ENCODE results near the gene DNAJC8. TPM values are rescaled to one million over a fixed set of nuclear protein-coding genes. Genes with fewer than 3 reads are reported as not detected.
A peak's percentile ranks its signal among the peaks of the same experiment; 100 is the strongest.

DNAJC8 gene
- total and polyA plus RNA-seq, 2 of the 4 experiments (the other 2 are of a cell fraction), result 53.6 to 81.0 TPM

DNA sequence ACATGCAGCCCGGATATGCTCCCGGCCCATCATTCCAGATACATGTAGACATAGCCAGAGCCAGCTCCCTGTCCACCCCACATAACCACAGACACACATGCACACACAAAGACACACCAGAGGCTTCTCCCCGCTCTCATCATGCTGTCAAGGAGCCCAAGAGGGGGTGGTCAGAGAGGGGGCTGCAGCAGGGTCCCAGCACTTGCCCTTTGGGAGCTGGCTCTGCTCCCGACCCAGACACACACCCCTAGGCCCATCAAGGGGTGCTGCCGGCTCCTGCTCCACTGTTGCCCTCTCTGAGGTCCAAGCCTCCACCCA, 58.9 kb downstream of the DNAJC8 start:
- peak overlapping the region; percentile 70 for H2AK9ac ChIP-seq (replicated peaks; ENCODE audit: low read depth, low read length, poor library complexity)
- peak; percentile 67 for DNase-seq
- no peak overlapping the region for H3K56ac ChIP-seq (ENCODE audit: extremely low read depth, insufficient read depth, low read length)
- peak overlapping the region; percentile 45; the same call in 1 of the 2 replicates for H2BK120ac ChIP-seq (ENCODE audit: low read depth, low read length)
- H3K4me2 ChIP-seq (ENCODE audit: low read depth, low read length), result no peak overlapping the region
- no peak overlapping the region; the same call in 2 of the 3 replicates for H2BK15ac ChIP-seq (ENCODE audit: low read depth, low read length)
- ChIA-PET POLR2A (ENCODE audit: unreplicated experiment) (no interaction called here), CTCF (interaction anchor here (0.7 kb wide), 1 partner anchor 492 kb away, joined by 3 read pairs; no protein-coding TSS in a partner anchor)
- no peak overlapping the region for H3K23ac ChIP-seq (ENCODE audit: low read depth, low read length)
- no peaks in the 10 kb centered on the region for H3K27me3 ChIP-seq (ENCODE audit: control insufficient read depth, insufficient read depth, low read length)
- no peaks in the 10 kb centered on the region for H3K9me3 ChIP-seq (ENCODE audit: control insufficient read depth, insufficient read depth, low read length)
- H3K9ac ChIP-seq (ENCODE audit: low read depth, low read length), result no peak overlapping the region; the same call in 1 of the 2 replicates
- ATAC-seq (ENCODE audit: low read depth), result no peak; the same call in 1 of the 2 replicates
- H3K27ac ChIP-seq (ENCODE audit: insufficient read depth, low read length), result peak overlapping the region; percentile 2; the same call in 1 of the 2 replicates
- BruUV-seq (replicated peaks), result no TSS peak
- TF ChIP-seq, protein P1, sequence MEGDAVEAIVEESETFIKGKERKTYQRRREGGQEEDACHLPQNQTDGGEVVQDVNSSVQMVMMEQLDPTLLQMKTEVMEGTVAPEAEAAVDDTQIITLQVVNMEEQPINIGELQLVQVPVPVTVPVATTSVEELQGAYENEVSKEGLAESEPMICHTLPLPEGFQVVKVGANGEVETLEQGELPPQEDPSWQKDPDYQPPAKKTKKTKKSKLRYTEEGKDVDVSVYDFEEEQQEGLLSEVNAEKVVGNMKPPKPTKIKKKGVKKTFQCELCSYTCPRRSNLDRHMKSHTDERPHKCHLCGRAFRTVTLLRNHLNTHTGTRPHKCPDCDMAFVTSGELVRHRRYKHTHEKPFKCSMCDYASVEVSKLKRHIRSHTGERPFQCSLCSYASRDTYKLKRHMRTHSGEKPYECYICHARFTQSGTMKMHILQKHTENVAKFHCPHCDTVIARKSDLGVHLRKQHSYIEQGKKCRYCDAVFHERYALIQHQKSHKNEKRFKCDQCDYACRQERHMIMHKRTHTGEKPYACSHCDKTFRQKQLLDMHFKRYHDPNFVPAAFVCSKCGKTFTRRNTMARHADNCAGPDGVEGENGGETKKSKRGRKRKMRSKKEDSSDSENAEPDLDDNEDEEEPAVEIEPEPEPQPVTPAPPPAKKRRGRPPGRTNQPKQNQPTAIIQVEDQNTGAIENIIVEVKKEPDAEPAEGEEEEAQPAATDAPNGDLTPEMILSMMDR (conservative IDR thresholded peaks at IDR 0.05; ENCODE audit: low read depth, low read length), result no peak
- no peak for TF ChIP-seq POLR2A (IDR thresholded peaks at IDR 0.05; ENCODE audit: low read depth, low read length)
- no peak for TF ChIP-seq RFX5 (IDR thresholded peaks at IDR 0.05; ENCODE audit: low read depth, low read length)
- no peak for TF ChIP-seq MXI1 (IDR thresholded peaks at IDR 0.05; ENCODE audit: borderline replicate concordance, low read depth, low read length)
- TF ChIP-seq, protein P2, sequence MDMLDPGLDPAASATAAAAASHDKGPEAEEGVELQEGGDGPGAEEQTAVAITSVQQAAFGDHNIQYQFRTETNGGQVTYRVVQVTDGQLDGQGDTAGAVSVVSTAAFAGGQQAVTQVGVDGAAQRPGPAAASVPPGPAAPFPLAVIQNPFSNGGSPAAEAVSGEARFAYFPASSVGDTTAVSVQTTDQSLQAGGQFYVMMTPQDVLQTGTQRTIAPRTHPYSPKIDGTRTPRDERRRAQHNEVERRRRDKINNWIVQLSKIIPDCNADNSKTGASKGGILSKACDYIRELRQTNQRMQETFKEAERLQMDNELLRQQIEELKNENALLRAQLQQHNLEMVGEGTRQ (IDR thresholded peaks at IDR 0.05; ENCODE audit: low read depth, low read length), result no peak
- TF ChIP-seq BHLHE40 (IDR thresholded peaks at IDR 0.05; ENCODE audit: low read depth, low read length), result no peak
- no peak for TF ChIP-seq CHD1 (IDR thresholded peaks at IDR 0.05; ENCODE audit: low read depth, low read length)
- TF ChIP-seq NFE2L2 (IDR thresholded peaks at IDR 0.05; ENCODE audit: low read depth, low read length), result no peak
- TF ChIP-seq MAZ (IDR thresholded peaks at IDR 0.05; ENCODE audit: borderline replicate concordance, low read depth, low read length), result no peak
- no peak for TF ChIP-seq RAD21 (IDR thresholded peaks at IDR 0.05; ENCODE audit: low read length)
- TF ChIP-seq FOS (IDR thresholded peaks at IDR 0.05; ENCODE audit: low read depth, low read length), result no peak
- no peak for TF ChIP-seq RCOR1 (IDR thresholded peaks at IDR 0.05; ENCODE audit: insufficient replicate concordance, low read length)
- no peak for TF ChIP-seq SMC3 (IDR thresholded peaks at IDR 0.05; ENCODE audit: low read depth, low read length)
- TF ChIP-seq CEBPB (IDR thresholded peaks at IDR 0.05; ENCODE audit: low read depth, low read length), result no peak
- TF ChIP-seq, protein P3, sequence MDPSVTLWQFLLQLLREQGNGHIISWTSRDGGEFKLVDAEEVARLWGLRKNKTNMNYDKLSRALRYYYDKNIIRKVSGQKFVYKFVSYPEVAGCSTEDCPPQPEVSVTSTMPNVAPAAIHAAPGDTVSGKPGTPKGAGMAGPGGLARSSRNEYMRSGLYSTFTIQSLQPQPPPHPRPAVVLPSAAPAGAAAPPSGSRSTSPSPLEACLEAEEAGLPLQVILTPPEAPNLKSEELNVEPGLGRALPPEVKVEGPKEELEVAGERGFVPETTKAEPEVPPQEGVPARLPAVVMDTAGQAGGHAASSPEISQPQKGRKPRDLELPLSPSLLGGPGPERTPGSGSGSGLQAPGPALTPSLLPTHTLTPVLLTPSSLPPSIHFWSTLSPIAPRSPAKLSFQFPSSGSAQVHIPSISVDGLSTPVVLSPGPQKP (IDR thresholded peaks at IDR 0.05; ENCODE audit: borderline replicate concordance, low read depth, low read length), result no peak
- TF ChIP-seq MAFK (IDR thresholded peaks at IDR 0.05; ENCODE audit: low read depth, low read length), result no peak
- peak overlapping the region; percentile 90 for H2AFZ ChIP-seq (replicated peaks; ENCODE audit: low read length, poor library complexity)
- H3K9me1 ChIP-seq (ENCODE audit: insufficient read depth, low read length), result peaks cover 8% of the 10 kb centered on the region; the same call in 1 of the 2 replicates
- peak overlapping the region; percentile 56 for H4K91ac ChIP-seq (ENCODE audit: insufficient read depth, low read depth, low read length)
- H3K18ac ChIP-seq (ENCODE audit: low read depth, low read length), result peak overlapping the region; percentile 9
- intact Hi-C loops (cut with micrococcal nuclease), result no loop called here
- H3K4ac ChIP-seq (ENCODE audit: low read depth, low read length), result peak overlapping the region; percentile 47; the same call in 1 of the 2 replicates
- in situ Hi-C loops (cut with MboI; ENCODE audit: low sequenced_read_pairs), result no loop called here
- peaks cover 22% of the 10 kb centered on the region for H3K4me1 ChIP-seq (ENCODE audit: control insufficient read depth, insufficient read depth, low read length)
- no peaks in the 10 kb centered on the region for H3K79me1 ChIP-seq (ENCODE audit: low read depth in 1 of 2, low read length in 2 of 2)
- H3K14ac ChIP-seq (replicated peaks; ENCODE audit: low read depth, low read length), result peak overlapping the region; percentile 28; the same call in 1 of the 2 replicates
- no peaks in the 10 kb centered on the region for H4K20me1 ChIP-seq (ENCODE audit: insufficient read depth, low read length)
- peak overlapping the region; percentile 7; the same call in 1 of the 2 replicates for H2AK5ac ChIP-seq (ENCODE audit: low read depth, low read length)
- H3K36me3 ChIP-seq (ENCODE audit: control insufficient read depth, insufficient read depth, low read length), result no peaks in the 10 kb centered on the region
- WGBS, 2 experiments (ENCODE audit: extremely low coverage in 2 of 2, insufficient read length in 1 of 2), result no CpG with 5 or more reads among the region's 5 CpGs
- no peak overlapping the region for H2BK20ac ChIP-seq (ENCODE audit: low read depth, low read length)
- dilution Hi-C loops (cut with HindIII; ENCODE audit: low sequenced_read_pairs, unreplicated experiment), result no loop called here
- H4K8ac ChIP-seq (ENCODE audit: low read depth in 2 of 2, low read length in 2 of 2), result peak overlapping the region in 1 of 2 experiments; percentile 37; a peak in 1 of 4 replicates
- peak overlapping the region; percentile 14 for H2BK5ac ChIP-seq (ENCODE audit: low read depth, low read length, poor library complexity, severe bottlenecking)
- H4K5ac ChIP-seq (ENCODE audit: low read depth, low read length), result peak overlapping the region; percentile 24
- no peak overlapping the region for H3K4me3 ChIP-seq (ENCODE audit: insufficient read depth, low read depth, low read length)
